WTC11 (cell line): Measurements from ENCODE around the gene MPZ.

Source experiments
- HMGA2 ChIP-seq: fragments of 250-450 bp; sonication (Bioruptor Pico); IDR thresholded peaks from 2 replicates; pipeline ENCODE4 v1.4.0; 2021; ENCODE audit warnings: mild to moderate bottlenecking, moderate library complexity
- IRF2 ChIP-seq: sonication (generic); formaldehyde crosslinking; IDR thresholded peaks from 2 replicates; pipeline ENCODE4 v1.8.0; 2022; ENCODE audit warnings: low read depth, missing genetic modification reagents, borderline replicate concordance
- MAX ChIP-seq: sonication (generic); formaldehyde crosslinking; IDR thresholded peaks from 2 replicates; pipeline ENCODE4 v1.8.0; 2022; ENCODE audit warnings: mild to moderate bottlenecking, missing genetic modification reagents
- RORB ChIP-seq: fragments of 250-450 bp; sonication (Bioruptor Pico); IDR thresholded peaks from 2 replicates; pipeline ENCODE4 v1.9.0; 2021; ENCODE audit warnings: mild to moderate bottlenecking
- SMAD3 ChIP-seq: sonication (generic); formaldehyde crosslinking; IDR thresholded peaks from 2 replicates; pipeline ENCODE4 v1.8.0; 2022; ENCODE audit warnings: missing genetic modification reagents, mild to moderate bottlenecking, borderline replicate concordance
- TEAD4 ChIP-seq: sonication (generic); formaldehyde crosslinking; IDR thresholded peaks from 2 replicates; pipeline ENCODE4 v1.8.0; 2022; ENCODE audit warnings: mild to moderate bottlenecking, missing genetic modification reagents
- TF ChIP-seq, protein P1 (sequence below): sonication (generic); formaldehyde crosslinking; IDR thresholded peaks from 2 replicates; pipeline ENCODE4 v1.8.0; 2022; ENCODE audit warnings: mild to moderate bottlenecking, missing genetic modification reagents
- TF ChIP-seq, protein P2 (sequence below): fragments of 200-600 bp; IDR thresholded peaks from 2 replicates; pipeline ENCODE4 v1.8.0; 2022; ENCODE audit warnings: antibody characterized with exemption
- TF ChIP-seq, protein P3 (sequence below): sonication (generic); formaldehyde crosslinking; conservative IDR thresholded peaks from 2 replicates; pipeline ENCODE4 v1.8.1; 2022; ENCODE audit warnings: mild to moderate bottlenecking, missing genetic modification reagents

GRCh38 chr1:161285113-161285512, 24.7 kb downstream of the MPZ start:
- TF ChIP-seq, protein P1, sequence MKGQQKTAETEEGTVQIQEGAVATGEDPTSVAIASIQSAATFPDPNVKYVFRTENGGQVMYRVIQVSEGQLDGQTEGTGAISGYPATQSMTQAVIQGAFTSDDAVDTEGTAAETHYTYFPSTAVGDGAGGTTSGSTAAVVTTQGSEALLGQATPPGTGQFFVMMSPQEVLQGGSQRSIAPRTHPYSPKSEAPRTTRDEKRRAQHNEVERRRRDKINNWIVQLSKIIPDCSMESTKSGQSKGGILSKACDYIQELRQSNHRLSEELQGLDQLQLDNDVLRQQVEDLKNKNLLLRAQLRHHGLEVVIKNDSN (CRISPR knock-in tag) = no peak
- TF ChIP-seq HMGA2 (no peak), SMAD3 (CRISPR knock-in tag) (no peak), MAX (CRISPR knock-in tag) (no peak), RORB (CRISPR knock-in tag) (no peak), IRF2 (CRISPR knock-in tag) (no peak), TEAD4 (CRISPR knock-in tag) (no peak)
- TF ChIP-seq, protein P2, sequence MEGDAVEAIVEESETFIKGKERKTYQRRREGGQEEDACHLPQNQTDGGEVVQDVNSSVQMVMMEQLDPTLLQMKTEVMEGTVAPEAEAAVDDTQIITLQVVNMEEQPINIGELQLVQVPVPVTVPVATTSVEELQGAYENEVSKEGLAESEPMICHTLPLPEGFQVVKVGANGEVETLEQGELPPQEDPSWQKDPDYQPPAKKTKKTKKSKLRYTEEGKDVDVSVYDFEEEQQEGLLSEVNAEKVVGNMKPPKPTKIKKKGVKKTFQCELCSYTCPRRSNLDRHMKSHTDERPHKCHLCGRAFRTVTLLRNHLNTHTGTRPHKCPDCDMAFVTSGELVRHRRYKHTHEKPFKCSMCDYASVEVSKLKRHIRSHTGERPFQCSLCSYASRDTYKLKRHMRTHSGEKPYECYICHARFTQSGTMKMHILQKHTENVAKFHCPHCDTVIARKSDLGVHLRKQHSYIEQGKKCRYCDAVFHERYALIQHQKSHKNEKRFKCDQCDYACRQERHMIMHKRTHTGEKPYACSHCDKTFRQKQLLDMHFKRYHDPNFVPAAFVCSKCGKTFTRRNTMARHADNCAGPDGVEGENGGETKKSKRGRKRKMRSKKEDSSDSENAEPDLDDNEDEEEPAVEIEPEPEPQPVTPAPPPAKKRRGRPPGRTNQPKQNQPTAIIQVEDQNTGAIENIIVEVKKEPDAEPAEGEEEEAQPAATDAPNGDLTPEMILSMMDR = no peak
- TF ChIP-seq, protein P3, sequence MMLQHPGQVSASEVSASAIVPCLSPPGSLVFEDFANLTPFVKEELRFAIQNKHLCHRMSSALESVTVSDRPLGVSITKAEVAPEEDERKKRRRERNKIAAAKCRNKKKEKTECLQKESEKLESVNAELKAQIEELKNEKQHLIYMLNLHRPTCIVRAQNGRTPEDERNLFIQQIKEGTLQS = no peak
